Right cardiac atrium (tissue), 5 donors: ENCODE results near the gene TEX9. TPM values are rescaled to one million over a fixed set of nuclear protein-coding genes. Genes with fewer than 3 reads are reported as not detected.
A peak's percentile ranks its signal among the peaks of the same experiment; 100 is the strongest.
"Not testable (repeated sequence)": the region's sequence is repeated elsewhere in the genome, so short reads cannot be mapped to it uniquely, and the experiment has no call there.

ENCODE experiments used
- ATAC-seq, 2 donors: fragments of 200-7000 bp; cut with Tn5 transposase; one replicate each; pipeline versions ENCODE4 v1.8.0 to v1.9.1; 2020; ENCODE audit warnings: moderate library complexity in 2 of 2, mild to moderate bottlenecking in 1 of 2
- DNase-seq, 3 donors: peaks; one replicate each; pipeline ENCODE4 v3.0.0-alpha.2; 2020
- H3K27ac ChIP-seq: one replicate; pipeline ENCODE4 v1.5.1; 2013; ENCODE audit warnings: mild to moderate bottlenecking, low read length, control low read depth, moderate library complexity
- H3K27me3 ChIP-seq: one replicate; pipeline ENCODE4 v1.6.1; 2013; ENCODE audit not compliant: control insufficient read depth, insufficient read depth
- H3K4me1 ChIP-seq: one replicate; pipeline ENCODE4 v1.6.1; 2013; ENCODE audit warnings: low read length; ENCODE audit not compliant: control insufficient read depth, insufficient read depth
- H3K4me3 ChIP-seq: one replicate; pipeline ENCODE4 v1.5.1; 2013; ENCODE audit warnings: low read length, control low read depth
- H3K9me3 ChIP-seq: one replicate; pipeline ENCODE4 v1.6.1; 2013; ENCODE audit warnings: low read length; ENCODE audit not compliant: control insufficient read depth
- WGBS: extraction: QIAGEN DNeasy Blood & Tissue Kit; methylation state at CpG from one replicate; pipeline ENCODE4 v1.1.7; 2013; 5-methylcytosine and 5-hydroxymethylcytosine counted together
- intact Hi-C, 4 donors: fragments of 100-400 bp; cut with DNase I; formaldehyde crosslinking; loops; one replicate each; pipeline versions ENCODE4 v1.11.0 to v1.14.0; 2022 to 2023
- long read RNA-seq, 4 donors: library from polyadenylated mRNA; unstranded; transcript quantifications; one replicate each; pipeline ENCODE4 v2.0.0, GENCODE V29; 2020 to 2021
- polyA plus RNA-seq: library from polyadenylated mRNA; stranded (reverse); fragments of 200-250 nt; gene quantifications from one replicate; pipeline ENCODE4 v1.2.3, GENCODE V29; 2013
- total RNA-seq, 4 donors: library from RNA; stranded (reverse); fragmentation: NEBNext Ultra II Directional; extraction: Animal tissue kit (Norgen Biotek cat#: 25700); gene quantifications; one replicate each; pipeline ENCODE4 v1.2.1, GENCODE V29; 2021
- donor health status: healthy with polysubstance abuse.
- donor health status: DM: no; HTN: yes; CAD: no.
- donor health status: DM: no; HTN: no; CAD: no.
- donor health status: DM: no; HTN: yes; CAD: no; lungs with severe emphysema.
- donor health status: DM: yes; HTN: yes; CAD: no.

TEX9 gene
- total RNA-seq (1 to 10 TPM; 1.3 to 1.6 (median 1.5) TPM), polyA plus RNA-seq (0.27 TPM)
- long read RNA-seq, donor 1, result 0 reads
- long read RNA-seq, donor 2, result 0 reads
- long read RNA-seq, donor 3, partial matches to known transcripts, result 1 of 2 reads
- long read RNA-seq, donor 3, other reads (novel, unspliced or antisense), result 1 of 2 reads
- long read RNA-seq, donor 4, partial matches to known transcripts, result 0 of 1 reads
- long read RNA-seq, donor 4, other reads (novel, unspliced or antisense), result 1 of 1 reads

GRCh38 chr15:56365075-56365711 is at the start of gene TEX9:
Gene TEX9 (plus strand): TSS chr15:56365426. CDS start chr15:56365451, 25 bp downstream.
- Histone ChIP-seq H3K9me3 (no peaks in the 10 kb centered on the region), H3K4me3 (peak within 1 kb of the TSS; percentile 73), H3K4me1 (no peaks in the 10 kb centered on the region), H3K27ac (no peak within 1 kb of the TSS), H3K27me3 (no peaks in the 10 kb centered on the region)
- intact Hi-C loops, result no loop called here
- WGBS, result 1% methylated on average over 45 of the region's 45 CpGs
- peak; percentile 99 for ATAC-seq
- DNase-seq, result peak; percentile 87 to 95 (median 94)

- DNase-seq, H3K4me1 ChIP-seq, H3K27ac ChIP-seq, H3K4me3 ChIP-seq, ATAC-seq, H3K9me3 ChIP-seq, intact Hi-C loops, H3K27me3 ChIP-seq: not testable (repeated sequence)
- 90% methylated on average over 17 of the region's 18 CpGs for WGBS
Measured at GRCh38 chr15:56316561-56316960, 48.7 kb upstream of the TEX9 start.

- intact Hi-C loops, result no loop called here
- Histone ChIP-seq H3K4me1 (no peaks in the 10 kb centered on the region), H3K9me3 (no peaks in the 10 kb centered on the region), H3K27me3 (no peaks in the 10 kb centered on the region), H3K4me3 (no peak overlapping the region), H3K27ac (no peak overlapping the region)
- no peak for DNase-seq
- no peak for ATAC-seq
Measured at GRCh38 chr15:56320316-56320715, 44.9 kb upstream of the TEX9 start.

- ATAC-seq (no peak), DNase-seq (no peak)
- no peaks in the 10 kb centered on the region for H3K4me1 ChIP-seq
- H3K4me3 ChIP-seq, result no peak overlapping the region
- H3K27me3 ChIP-seq, result no peaks in the 10 kb centered on the region
- 70% methylated on average over 3 of the region's 3 CpGs for WGBS
- no peak overlapping the region for H3K27ac ChIP-seq
- H3K9me3 ChIP-seq, result no peaks in the 10 kb centered on the region
- intact Hi-C loops, result no loop called here
Measured at GRCh38 chr15:56320861-56321260, 44.4 kb upstream of the TEX9 start.

- intact Hi-C loops, result no loop called here
- Histone ChIP-seq H3K4me1 (no peaks in the 10 kb centered on the region), H3K27me3 (no peaks in the 10 kb centered on the region), H3K4me3 (no peak overlapping the region), H3K9me3 (no peaks in the 10 kb centered on the region), H3K27ac (no peak overlapping the region)
- ATAC-seq, result no peak
- WGBS, result 63% methylated on average over 2 of the region's 2 CpGs
- no peak for DNase-seq
Measured at GRCh38 chr15:56322444-56322843, 42.8 kb upstream of the TEX9 start.

- no peaks in the 10 kb centered on the region for H3K4me1 ChIP-seq
- no peak overlapping the region for H3K4me3 ChIP-seq
- 47% methylated on average over 1 of the region's 1 CpG for WGBS
Measured at GRCh38 chr15:56323435-56323834, 41.8 kb upstream of the TEX9 start.

GRCh38 chr15:56325186-56325585 is 40.0 kb upstream of the TEX9 start:
- 79% methylated on average over 3 of the region's 3 CpGs for WGBS
- intact Hi-C loops, result no loop called here
- Histone ChIP-seq H3K27me3 (no peaks in the 10 kb centered on the region), H3K9me3 (no peaks in the 10 kb centered on the region), H3K4me1 (no peaks in the 10 kb centered on the region), H3K4me3 (no peak overlapping the region), H3K27ac (no peak overlapping the region)
- no peak for ATAC-seq
- no peak for DNase-seq

More at GRCh38 chr15:56323435-56323834, 41.8 kb upstream of the TEX9 start:
- H3K27ac ChIP-seq, result no peak overlapping the region
- ATAC-seq, result no peak
- DNase-seq, result no peak
- no peaks in the 10 kb centered on the region for H3K9me3 ChIP-seq
- intact Hi-C loops, result no loop called here
- no peaks in the 10 kb centered on the region for H3K27me3 ChIP-seq

- H3K9me3 ChIP-seq, result no peaks in the 10 kb centered on the region
- H3K27ac ChIP-seq, result no peak overlapping the region
- ATAC-seq (no peak), DNase-seq (no peak)
- H3K27me3 ChIP-seq, result no peaks in the 10 kb centered on the region
- 84% methylated on average over 6 of the region's 6 CpGs for WGBS
- no peak overlapping the region for H3K4me3 ChIP-seq
- intact Hi-C loops, result no loop called here
- no peaks in the 10 kb centered on the region for H3K4me1 ChIP-seq
Measured at GRCh38 chr15:56327721-56328502, 37.3 kb upstream of the TEX9 start.

- Histone ChIP-seq H3K4me1 (no peaks in the 10 kb centered on the region), H3K27ac (no peak overlapping the region), H3K27me3 (no peaks in the 10 kb centered on the region), H3K4me3 (no peak overlapping the region), H3K9me3 (no peaks in the 10 kb centered on the region)
- ATAC-seq (no peak), DNase-seq (no peak)
- WGBS, result 57% methylated on average over 2 of the region's 2 CpGs
- intact Hi-C loops, result no loop called here
Measured at GRCh38 chr15:56337084-56337725, 28.0 kb upstream of the TEX9 start.

GRCh38 chr15:56339594-56339993 is 25.6 kb upstream of the TEX9 start:
- H3K27ac ChIP-seq, result no peak overlapping the region
- intact Hi-C loops, result no loop called here
- no peak for ATAC-seq
- H3K4me3 ChIP-seq, result no peak overlapping the region
- no peaks in the 10 kb centered on the region for H3K4me1 ChIP-seq
- no peaks in the 10 kb centered on the region for H3K9me3 ChIP-seq
- no peak for DNase-seq
- 69% methylated on average over 4 of the region's 4 CpGs for WGBS
- H3K27me3 ChIP-seq, result no peaks in the 10 kb centered on the region

- DNase-seq (no peak), ATAC-seq (no peak)
- intact Hi-C loops, result no loop called here
- H3K27ac ChIP-seq, result no peak overlapping the region
- 78% methylated on average over 3 of the region's 3 CpGs for WGBS
- no peaks in the 10 kb centered on the region for H3K4me1 ChIP-seq
- no peak overlapping the region for H3K4me3 ChIP-seq
- H3K27me3 ChIP-seq, result no peaks in the 10 kb centered on the region
- H3K9me3 ChIP-seq, result no peaks in the 10 kb centered on the region
Measured at GRCh38 chr15:56341201-56341600, 24.0 kb upstream of the TEX9 start.
